ENCODE measurements around the gene TLL2. TPM values are rescaled to one million over a fixed set of nuclear protein-coding genes. Genes with fewer than 3 reads are reported as not detected.

Gene TLL2
- total RNA-seq, 4 donors from 2014 or later = 0.20 to 0.31 TPM; not detected in 2

DNA sequence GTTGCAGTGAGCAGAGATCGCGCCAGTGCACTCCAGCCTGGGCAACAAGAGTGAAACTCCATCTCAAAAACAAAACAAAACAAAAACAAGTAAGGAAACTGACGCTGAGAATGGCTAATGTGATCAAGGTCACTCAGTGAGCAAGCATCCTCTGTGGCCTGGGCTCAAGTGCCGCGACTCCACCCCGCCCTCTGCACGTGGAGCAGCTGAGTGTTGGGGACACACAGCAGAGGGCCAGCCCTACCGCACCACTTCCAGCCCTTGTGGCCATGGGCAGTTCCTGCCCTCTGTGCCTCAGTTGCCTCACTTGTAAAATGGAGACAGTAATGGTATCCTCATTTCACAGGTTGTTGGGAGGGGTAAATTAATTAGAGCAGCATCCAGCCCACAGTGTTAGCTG, 134.0 kb downstream of the TLL2 start:
- Histone ChIP-seq H3K4me3 (no peak overlapping the region), H3K27me3 (no peaks in the 10 kb centered on the region), H3K36me3 (no peaks in the 10 kb centered on the region), H3K4me1 (peaks cover 0 to 29% (median 12%) of the 10 kb centered on the region in 3 donors), H3K27ac (no peak overlapping the region), H3K9me3 (no peaks in the 10 kb centered on the region)
- no peak for ATAC-seq
- 73 to 80% methylated on average over 2 to 6 of the region's 8 CpGs for WGBS, 2 donors (ENCODE audit: low coverage in 1 of 2)
- TF ChIP-seq CTCF (IDR thresholded peaks at IDR 0.05) (no peak), POLR2A (IDR thresholded peaks at IDR 0.05) (no peak), POLR2AphosphoS5 (IDR thresholded peaks at IDR 0.05) (no peak), EP300 (IDR thresholded peaks at IDR 0.05) (no peak)

- H3K4me3 ChIP-seq = no peak overlapping the region
- peaks cover 0 to 32% (median 12%) of the 10 kb centered on the region in 3 donors for H3K4me1 ChIP-seq
- no peak for ATAC-seq
- no peaks in the 10 kb centered on the region for H3K9me3 ChIP-seq
- 83% methylated on average over 2 of the region's 15 CpGs; no CpG with 5 or more reads in 1 of the 2 donors for WGBS, 2 donors (ENCODE audit: low coverage in 1 of 2)
- no peaks in the 10 kb centered on the region for H3K36me3 ChIP-seq
- no peak overlapping the region for H3K27ac ChIP-seq
- TF ChIP-seq POLR2A (IDR thresholded peaks at IDR 0.05) = no peak
- TF ChIP-seq POLR2AphosphoS5 (IDR thresholded peaks at IDR 0.05) = no peak
- no peak for TF ChIP-seq CTCF (IDR thresholded peaks at IDR 0.05)
- no peak for TF ChIP-seq EP300 (IDR thresholded peaks at IDR 0.05)
- H3K27me3 ChIP-seq = no peaks in the 10 kb centered on the region
These were observed 135.0 kb downstream of the TLL2 start for GRCh38 chr10:96378741-96379140.

- ATAC-seq = peak; percentile 27
- TF ChIP-seq POLR2AphosphoS5 (IDR thresholded peaks at IDR 0.05) = no peak
- TF ChIP-seq CTCF (IDR thresholded peaks at IDR 0.05) = no peak
- no peak for TF ChIP-seq EP300 (IDR thresholded peaks at IDR 0.05)
- Histone ChIP-seq H3K27ac (no peak overlapping the region), H3K27me3 (no peaks in the 10 kb centered on the region), H3K4me1 (peaks cover 0 to 32% (median 12%) of the 10 kb centered on the region in 3 donors), H3K9me3 (no peaks in the 10 kb centered on the region), H3K36me3 (no peaks in the 10 kb centered on the region), H3K4me3 (no peak overlapping the region)
- WGBS, 2 donors (ENCODE audit: low coverage in 1 of 2) = no CpG with 5 or more reads among the region's 6 CpGs
These were observed 135.9 kb downstream of the TLL2 start for GRCh38 chr10:96377816-96378294.

DNA sequence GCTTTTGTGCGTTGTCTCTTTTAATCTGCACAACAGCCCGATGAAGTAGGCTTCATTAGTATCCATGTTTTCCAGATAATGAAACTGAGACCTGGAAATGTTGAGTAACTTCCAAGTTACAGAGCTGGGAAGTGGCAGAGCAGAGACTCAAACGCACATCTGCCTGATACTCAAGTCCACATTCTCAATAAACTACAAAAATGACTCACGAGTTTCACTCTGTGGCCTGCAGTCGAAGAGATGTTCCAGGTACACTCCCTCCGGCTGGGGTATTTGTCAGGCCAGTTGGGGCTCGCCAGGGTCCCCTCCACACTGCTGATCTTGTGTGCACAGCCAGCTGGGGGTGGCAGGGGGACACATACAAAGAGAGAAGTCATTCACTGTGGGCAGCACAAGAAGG, 137.2 kb downstream of the TLL2 start:
- TF ChIP-seq POLR2A (IDR thresholded peaks at IDR 0.05) = no peak
- TF ChIP-seq EP300 (IDR thresholded peaks at IDR 0.05) = no peak
- no peak for TF ChIP-seq CTCF (IDR thresholded peaks at IDR 0.05)
- TF ChIP-seq POLR2AphosphoS5 (IDR thresholded peaks at IDR 0.05) = no peak
- Histone ChIP-seq H3K36me3 (no peaks in the 10 kb centered on the region), H3K27ac (no peak overlapping the region), H3K27me3 (no peaks in the 10 kb centered on the region), H3K4me3 (no peak overlapping the region), H3K4me1 (peaks cover 0 to 32% (median 12%) of the 10 kb centered on the region in 3 donors), H3K9me3 (no peaks in the 10 kb centered on the region)
- no peak for ATAC-seq
- WGBS, 2 donors (ENCODE audit: low coverage in 1 of 2) = 33 to 49% methylated on average over 2 to 6 of the region's 7 CpGs

DNA sequence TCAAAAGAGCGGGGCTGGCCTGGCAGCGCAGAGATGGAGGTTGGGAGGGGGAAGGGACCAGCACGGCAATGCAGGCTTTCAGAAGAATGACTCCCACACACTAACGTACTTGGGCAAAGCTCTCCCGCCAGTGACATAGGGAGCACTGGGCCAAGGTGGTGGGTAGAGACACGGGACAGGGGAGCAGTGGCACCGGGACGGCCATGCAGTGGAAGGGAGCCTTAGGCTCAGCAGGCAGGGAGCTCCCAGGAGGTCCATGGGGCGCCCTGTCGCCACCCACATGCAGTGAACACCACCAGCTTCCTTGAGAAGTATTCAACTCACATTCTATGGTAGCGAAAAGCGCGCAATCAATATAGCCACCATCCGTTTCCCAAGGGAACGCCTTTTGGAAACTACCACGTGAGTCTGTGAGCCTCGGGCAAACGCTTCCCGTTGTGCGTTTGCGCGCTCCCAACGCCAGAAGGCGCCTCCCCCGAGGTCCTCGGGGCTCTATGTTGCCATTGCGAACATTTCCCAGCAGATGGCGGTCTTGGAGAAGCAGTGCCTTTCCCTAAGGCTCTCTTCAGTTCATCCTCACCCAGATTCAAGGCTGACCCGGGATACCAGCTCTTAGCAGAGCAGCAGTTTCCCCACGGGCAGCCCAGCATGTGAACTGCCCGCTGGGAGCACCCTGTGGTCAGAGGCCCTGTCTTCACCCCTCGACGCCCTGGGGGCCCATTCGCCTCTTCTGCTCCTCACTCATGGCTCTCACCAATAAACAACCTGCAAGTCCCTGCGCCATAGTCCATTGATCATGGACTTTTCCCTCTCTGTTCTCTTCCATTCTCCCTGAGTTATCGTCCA, 138.5 kb downstream of the TLL2 start:
- Histone ChIP-seq H3K4me1 (peaks cover 0 to 32% (median 12%) of the 10 kb centered on the region in 3 donors), H3K27ac (no peak overlapping the region), H3K36me3 (no peaks in the 10 kb centered on the region), H3K27me3 (no peaks in the 10 kb centered on the region), H3K4me3 (peak overlapping the region; percentile 12 to 48), H3K9me3 (no peaks in the 10 kb centered on the region)
- peak; percentile 89 for ATAC-seq
- TF ChIP-seq CTCF (IDR thresholded peaks at IDR 0.05) = peak; percentile 92 to 99 (median 96)
- TF ChIP-seq POLR2A (IDR thresholded peaks at IDR 0.05) = no peak
- TF ChIP-seq EP300 (IDR thresholded peaks at IDR 0.05) = no peak
- TF ChIP-seq POLR2AphosphoS5 (IDR thresholded peaks at IDR 0.05) = no peak
- WGBS, 2 donors (ENCODE audit: low coverage in 1 of 2) = 0 to 13% methylated on average over 3 to 16 of the region's 36 CpGs

All from gastroesophageal sphincter (tissue), 4 donors.